GM12864 (cell line): ENCODE measurements around the gene CDADC1.

Source experiments
- DNase-seq: peaks from one replicate; pipeline ENCODE4 v3.0.0-alpha.2; 2011; ENCODE audit warnings: low read depth
- H3K4me3 ChIP-seq: 2 replicates; pipeline ENCODE4 v1.5.1; 2011; ENCODE audit warnings: mild to moderate bottlenecking, low read depth, low read length, control low read depth
- TF ChIP-seq, protein P1 (sequence below): IDR thresholded peaks from 2 replicates; pipeline ENCODE4 v1.5.1; 2011; ENCODE audit warnings: low read depth, mild to moderate bottlenecking, moderate library complexity, low read length, control low read depth, inconsistent platforms; ENCODE audit errors: missing control alignments

The CDADC1 gene

DNA sequence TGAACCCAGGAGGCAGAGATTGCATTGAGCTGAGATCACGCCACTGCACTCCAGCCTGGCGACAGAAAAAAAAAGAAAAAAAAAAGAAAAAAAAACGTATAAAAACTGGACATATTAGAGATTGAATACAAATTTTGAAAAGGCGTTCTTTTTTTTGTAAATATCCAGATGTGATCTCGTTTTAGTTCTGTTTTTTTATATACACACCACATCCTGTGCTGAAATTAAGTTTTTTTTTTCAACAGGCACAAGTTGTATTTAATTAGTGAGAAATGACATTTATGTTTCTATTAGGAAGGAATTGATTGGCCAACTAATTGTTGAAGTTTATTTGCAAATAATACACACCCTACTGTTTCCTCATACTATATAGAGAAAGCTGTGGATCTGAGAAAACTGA, 3.6 kb downstream of the CDADC1 start:
- TF ChIP-seq, protein P1, sequence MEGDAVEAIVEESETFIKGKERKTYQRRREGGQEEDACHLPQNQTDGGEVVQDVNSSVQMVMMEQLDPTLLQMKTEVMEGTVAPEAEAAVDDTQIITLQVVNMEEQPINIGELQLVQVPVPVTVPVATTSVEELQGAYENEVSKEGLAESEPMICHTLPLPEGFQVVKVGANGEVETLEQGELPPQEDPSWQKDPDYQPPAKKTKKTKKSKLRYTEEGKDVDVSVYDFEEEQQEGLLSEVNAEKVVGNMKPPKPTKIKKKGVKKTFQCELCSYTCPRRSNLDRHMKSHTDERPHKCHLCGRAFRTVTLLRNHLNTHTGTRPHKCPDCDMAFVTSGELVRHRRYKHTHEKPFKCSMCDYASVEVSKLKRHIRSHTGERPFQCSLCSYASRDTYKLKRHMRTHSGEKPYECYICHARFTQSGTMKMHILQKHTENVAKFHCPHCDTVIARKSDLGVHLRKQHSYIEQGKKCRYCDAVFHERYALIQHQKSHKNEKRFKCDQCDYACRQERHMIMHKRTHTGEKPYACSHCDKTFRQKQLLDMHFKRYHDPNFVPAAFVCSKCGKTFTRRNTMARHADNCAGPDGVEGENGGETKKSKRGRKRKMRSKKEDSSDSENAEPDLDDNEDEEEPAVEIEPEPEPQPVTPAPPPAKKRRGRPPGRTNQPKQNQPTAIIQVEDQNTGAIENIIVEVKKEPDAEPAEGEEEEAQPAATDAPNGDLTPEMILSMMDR, result no peak
- H3K4me3 ChIP-seq, result no peak overlapping the region
- DNase-seq, result no peak

GRCh38 chr13:49253310-49253709, 5.6 kb downstream of the CDADC1 start:
- no peak overlapping the region for H3K4me3 ChIP-seq
- TF ChIP-seq, protein P1, result no peak
- no peak for DNase-seq

- no peak for DNase-seq
- TF ChIP-seq, protein P1, result no peak
- no peak overlapping the region for H3K4me3 ChIP-seq
Observed at GRCh38 chr13:49254007-49254406, 6.3 kb downstream of the CDADC1 start.

- DNase-seq, result no peak
- TF ChIP-seq, protein P1, result no peak
- no peak overlapping the region for H3K4me3 ChIP-seq
Observed at GRCh38 chr13:49256841-49257240, 9.1 kb downstream of the CDADC1 start.

DNA sequence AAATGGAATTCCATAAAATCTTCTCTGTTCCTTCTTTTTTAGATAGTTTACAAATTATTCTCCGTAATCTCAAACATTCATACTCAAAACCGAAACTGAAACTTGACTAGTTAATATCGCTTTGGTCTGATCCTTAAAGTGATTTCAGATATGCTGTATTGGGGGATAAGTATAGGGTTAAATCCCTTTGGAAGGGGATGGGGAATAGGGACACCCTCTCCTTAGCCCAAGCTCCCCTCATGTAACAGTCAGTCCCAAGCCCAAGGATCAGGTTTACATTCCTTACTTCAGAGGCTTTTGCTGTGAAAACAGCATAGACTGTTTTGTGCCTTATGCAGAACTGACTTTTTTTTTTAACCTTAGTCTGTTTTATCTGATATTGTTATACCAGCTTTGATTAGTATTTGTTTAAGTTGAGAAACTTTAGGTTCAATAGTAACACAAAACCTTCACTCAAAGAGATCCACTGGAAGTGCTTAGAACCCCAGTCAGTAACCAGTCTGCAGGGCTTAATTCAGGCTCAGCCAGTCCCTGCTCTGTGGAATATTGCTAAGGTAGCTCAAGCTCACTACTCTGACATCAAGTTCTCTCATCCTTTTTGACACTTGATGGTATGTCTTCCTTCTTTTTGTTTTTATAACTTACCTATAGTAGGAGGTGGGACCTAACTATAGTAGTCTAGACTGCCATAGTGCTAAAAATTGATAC, 10.5 kb downstream of the CDADC1 start:
- no peak for DNase-seq
- no peak overlapping the region for H3K4me3 ChIP-seq
- TF ChIP-seq, protein P1, result no peak

DNA sequence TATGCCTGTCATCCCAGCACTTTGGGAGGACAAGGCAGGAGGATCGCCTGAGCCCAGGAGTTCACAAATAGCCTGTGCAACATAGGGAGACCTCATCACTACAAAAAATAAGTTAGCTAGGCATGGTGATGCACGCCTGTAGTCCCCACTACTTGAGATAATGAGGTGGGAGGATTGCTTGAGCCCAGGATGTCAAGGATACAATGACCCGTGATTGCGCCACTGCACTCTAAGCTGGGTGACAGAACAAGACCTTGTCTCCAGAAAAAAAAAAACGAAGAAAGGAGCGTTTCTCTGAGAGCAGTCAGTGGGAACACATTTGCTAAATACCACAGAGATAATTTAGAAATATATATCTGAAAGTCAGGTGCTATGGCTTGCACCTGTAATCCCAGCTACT, 11.9 kb downstream of the CDADC1 start:
- H3K4me3 ChIP-seq, result no peak overlapping the region
- TF ChIP-seq, protein P1, result no peak
- DNase-seq, result no peak

DNA sequence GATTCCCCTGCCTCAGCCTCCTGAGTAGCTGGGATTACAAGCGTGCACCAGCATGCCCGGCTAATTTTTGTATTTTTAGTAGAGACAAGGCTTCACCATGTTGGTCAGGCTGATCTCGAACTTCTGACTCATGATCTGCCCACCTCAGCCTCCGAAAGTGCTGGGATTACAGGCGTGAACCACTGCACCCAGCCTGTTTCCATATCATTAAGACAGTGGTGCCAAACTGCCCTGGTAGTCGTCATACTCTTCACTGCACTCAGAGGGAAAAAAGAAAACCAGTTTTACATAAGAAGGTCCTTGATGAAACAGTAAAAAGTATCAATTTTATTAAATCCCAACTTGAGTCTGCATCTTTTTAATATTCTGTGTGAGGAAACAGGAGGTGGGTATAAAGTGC, 14.9 kb downstream of the CDADC1 start:
- TF ChIP-seq, protein P1, result no peak
- no peak for DNase-seq
- no peak overlapping the region for H3K4me3 ChIP-seq
